Measurements from ENCODE around the gene MAP1LC3B2. TPM values are rescaled to one million over a fixed set of nuclear protein-coding genes. Genes with fewer than 3 reads are reported as not detected.

MAP1LC3B2 gene
- total RNA-seq, 1 donor from 2014 or later = 0.86 TPM

DNA sequence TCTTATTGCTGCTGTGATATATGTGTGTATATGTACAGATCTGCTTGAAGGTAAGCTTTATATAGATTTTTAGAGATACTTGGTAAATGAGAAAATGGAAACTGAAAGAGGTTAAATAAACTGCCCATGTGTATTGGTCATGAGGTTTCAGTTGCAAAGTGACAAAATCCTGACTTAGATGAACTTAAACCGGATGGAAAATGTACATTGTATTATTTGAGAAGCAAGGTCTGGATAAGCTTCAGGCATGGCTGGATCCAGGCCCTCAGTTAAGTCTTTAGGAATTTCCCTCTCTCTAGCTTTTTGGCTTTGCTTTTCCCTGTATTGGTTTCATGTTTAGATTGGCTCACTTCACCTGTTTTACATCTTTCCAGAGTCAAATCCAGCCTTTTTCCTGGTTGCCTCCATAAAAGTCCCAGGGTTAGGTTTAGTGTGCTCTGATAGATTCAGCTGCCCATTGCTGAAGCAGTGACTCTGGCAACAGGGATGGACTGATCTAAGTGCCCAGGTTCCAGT lies 21.0 kb upstream of the MAP1LC3B2 start:
- Mint-ChIP-seq H3K27ac (no peak overlapping the region), H3K9me3 (ENCODE audit: low read depth) (no peaks in the 10 kb centered on the region), H3K4me1 (ENCODE audit: low read depth) (peaks cover 19% of the 10 kb centered on the region), H3K36me3 (ENCODE audit: insufficient read depth) (no peaks in the 10 kb centered on the region), H3K27me3 (peaks cover 4% of the 10 kb centered on the region), H3K4me3 (ENCODE audit: low read depth) (no peak overlapping the region)
- TF ChIP-seq, protein P1, sequence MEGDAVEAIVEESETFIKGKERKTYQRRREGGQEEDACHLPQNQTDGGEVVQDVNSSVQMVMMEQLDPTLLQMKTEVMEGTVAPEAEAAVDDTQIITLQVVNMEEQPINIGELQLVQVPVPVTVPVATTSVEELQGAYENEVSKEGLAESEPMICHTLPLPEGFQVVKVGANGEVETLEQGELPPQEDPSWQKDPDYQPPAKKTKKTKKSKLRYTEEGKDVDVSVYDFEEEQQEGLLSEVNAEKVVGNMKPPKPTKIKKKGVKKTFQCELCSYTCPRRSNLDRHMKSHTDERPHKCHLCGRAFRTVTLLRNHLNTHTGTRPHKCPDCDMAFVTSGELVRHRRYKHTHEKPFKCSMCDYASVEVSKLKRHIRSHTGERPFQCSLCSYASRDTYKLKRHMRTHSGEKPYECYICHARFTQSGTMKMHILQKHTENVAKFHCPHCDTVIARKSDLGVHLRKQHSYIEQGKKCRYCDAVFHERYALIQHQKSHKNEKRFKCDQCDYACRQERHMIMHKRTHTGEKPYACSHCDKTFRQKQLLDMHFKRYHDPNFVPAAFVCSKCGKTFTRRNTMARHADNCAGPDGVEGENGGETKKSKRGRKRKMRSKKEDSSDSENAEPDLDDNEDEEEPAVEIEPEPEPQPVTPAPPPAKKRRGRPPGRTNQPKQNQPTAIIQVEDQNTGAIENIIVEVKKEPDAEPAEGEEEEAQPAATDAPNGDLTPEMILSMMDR (IDR thresholded peaks at IDR 0.05; ENCODE audit: unreplicated experiment) = no peak
- DNase-seq (ENCODE audit: low spot score, unreplicated experiment) = no peak

DNA sequence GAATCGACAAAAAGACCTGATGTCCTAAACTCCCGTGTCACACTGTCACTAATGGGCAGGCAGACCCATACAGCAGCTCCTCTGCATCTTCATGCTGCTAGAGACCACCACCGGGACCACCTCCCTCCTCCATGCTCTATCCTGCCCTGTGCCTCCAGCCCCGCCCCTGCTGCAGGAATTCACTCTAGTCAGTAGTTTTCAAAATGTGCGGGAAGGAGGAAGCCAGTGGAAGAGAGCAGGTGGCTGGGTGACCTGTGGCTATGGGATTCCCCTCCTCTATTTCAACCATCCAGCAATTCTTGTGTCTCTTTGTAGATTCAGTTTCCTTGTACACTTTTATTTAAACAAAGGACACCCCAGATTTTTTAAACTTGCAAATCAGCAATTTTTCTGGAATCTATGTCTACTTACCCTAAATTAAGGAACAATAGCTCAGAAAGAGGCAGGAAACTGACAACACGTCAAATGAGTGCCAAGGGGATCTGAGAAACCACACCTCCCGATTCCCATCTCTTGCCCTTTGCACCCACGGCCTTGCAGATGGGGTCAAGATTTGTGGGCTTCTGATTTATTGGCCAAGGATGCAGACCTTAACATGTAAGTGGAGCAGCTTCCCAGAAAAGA lies 20.4 kb upstream of the MAP1LC3B2 start:
- DNase-seq (ENCODE audit: low spot score, unreplicated experiment) = no peak
- no peak overlapping the region for H3K4me3 Mint-ChIP-seq (ENCODE audit: low read depth)
- peaks cover 4% of the 10 kb centered on the region for H3K27me3 Mint-ChIP-seq
- H3K36me3 Mint-ChIP-seq (ENCODE audit: insufficient read depth) = no peaks in the 10 kb centered on the region
- peaks cover 19% of the 10 kb centered on the region for H3K4me1 Mint-ChIP-seq (ENCODE audit: low read depth)
- TF ChIP-seq, protein P1 (IDR thresholded peaks at IDR 0.05; ENCODE audit: unreplicated experiment) = no peak
- no peaks in the 10 kb centered on the region for H3K9me3 Mint-ChIP-seq (ENCODE audit: low read depth)
- H3K27ac Mint-ChIP-seq = no peak overlapping the region

DNA sequence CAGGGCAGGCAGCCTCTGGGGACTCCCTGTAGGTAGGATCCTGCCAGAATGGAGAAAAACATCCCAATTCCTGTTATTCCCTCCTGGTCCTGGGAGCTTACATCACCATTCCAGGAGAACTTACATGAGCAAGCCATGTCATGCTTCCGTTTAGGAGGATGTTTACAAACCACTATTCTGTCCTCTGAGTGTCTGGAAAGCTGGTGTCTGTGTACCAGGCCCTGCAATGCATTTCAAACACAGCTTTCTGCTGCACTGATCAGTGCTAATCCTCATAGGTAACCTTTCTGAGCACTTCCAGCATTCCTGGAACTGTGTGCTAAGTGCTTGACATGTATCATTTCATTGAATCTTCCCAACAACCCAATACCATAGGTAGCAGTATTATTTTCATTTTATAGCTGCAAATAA lies 19.8 kb upstream of the MAP1LC3B2 start:
- H3K27ac Mint-ChIP-seq = no peak overlapping the region
- TF ChIP-seq, protein P1 (IDR thresholded peaks at IDR 0.05; ENCODE audit: unreplicated experiment) = no peak
- H3K4me1 Mint-ChIP-seq (ENCODE audit: low read depth) = peaks cover 18% of the 10 kb centered on the region
- no peaks in the 10 kb centered on the region for H3K9me3 Mint-ChIP-seq (ENCODE audit: low read depth)
- no peaks in the 10 kb centered on the region for H3K36me3 Mint-ChIP-seq (ENCODE audit: insufficient read depth)
- peaks cover 4% of the 10 kb centered on the region for H3K27me3 Mint-ChIP-seq
- no peak overlapping the region for H3K4me3 Mint-ChIP-seq (ENCODE audit: low read depth)
- DNase-seq (ENCODE audit: low spot score, unreplicated experiment) = no peak

DNA sequence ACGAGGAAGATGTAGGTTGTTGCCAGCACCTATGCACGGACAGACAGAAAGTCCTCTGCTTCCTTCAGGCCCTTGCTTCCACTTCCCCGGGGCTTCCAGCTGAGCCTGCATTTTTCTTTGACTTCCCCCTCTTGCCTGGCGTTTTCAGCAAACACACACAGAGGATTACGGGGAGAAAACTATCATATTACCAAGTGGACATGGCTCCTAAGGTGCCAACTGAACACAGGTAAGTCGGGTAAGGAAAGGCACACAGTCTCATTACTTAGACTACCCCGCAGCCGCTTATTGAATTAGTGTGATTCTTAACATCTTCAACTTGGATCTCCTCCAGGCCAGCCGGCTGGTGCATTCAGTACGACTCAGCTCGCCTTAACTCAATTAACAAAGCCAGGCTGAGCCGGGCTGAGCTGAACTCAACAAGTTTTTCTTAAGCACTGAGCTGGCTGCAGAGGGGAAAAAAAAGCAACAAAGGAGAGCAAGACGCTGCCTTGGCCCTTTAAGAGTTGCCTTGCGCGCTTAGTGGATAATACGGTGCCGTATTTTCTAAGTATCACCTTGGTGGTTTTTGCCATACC lies 19.2 kb upstream of the MAP1LC3B2 start:
- Mint-ChIP-seq H3K4me1 (ENCODE audit: low read depth) (peaks cover 14% of the 10 kb centered on the region), H3K4me3 (ENCODE audit: low read depth) (no peak overlapping the region), H3K27ac (no peak overlapping the region)

DNA sequence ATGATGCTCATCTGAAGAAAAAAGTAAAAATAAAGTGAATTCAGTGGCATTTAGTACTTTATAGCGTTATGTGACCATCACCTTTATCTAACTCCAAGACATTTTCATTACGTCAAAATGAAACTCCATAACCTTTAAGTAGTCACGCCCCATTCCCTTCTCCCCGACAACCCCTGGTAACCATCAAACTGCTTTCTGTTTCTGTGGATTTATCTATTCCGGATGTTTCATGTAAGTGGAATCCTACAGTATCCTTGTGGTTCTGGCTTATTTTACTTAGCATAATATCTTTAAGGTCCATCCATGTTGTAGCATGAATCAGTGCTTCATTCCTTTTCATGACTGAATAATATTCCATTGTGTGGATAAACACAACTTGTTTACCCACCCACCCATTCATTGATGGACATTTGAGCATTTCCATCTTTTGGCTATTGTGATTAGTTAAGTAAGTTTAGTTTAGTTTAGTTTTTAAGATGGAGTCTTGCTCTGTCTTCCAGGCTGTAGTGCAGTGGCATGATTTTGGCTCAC lies 18.5 kb upstream of the MAP1LC3B2 start:
- no peak for DNase-seq (ENCODE audit: low spot score, unreplicated experiment)
- peaks cover 9% of the 10 kb centered on the region for H3K27me3 Mint-ChIP-seq
- TF ChIP-seq, protein P1 (IDR thresholded peaks at IDR 0.05; ENCODE audit: unreplicated experiment) = no peak
- peaks cover 11% of the 10 kb centered on the region for H3K4me1 Mint-ChIP-seq (ENCODE audit: low read depth)
- no peak overlapping the region for H3K4me3 Mint-ChIP-seq (ENCODE audit: low read depth)
- H3K27ac Mint-ChIP-seq = no peak overlapping the region
- no peaks in the 10 kb centered on the region for H3K36me3 Mint-ChIP-seq (ENCODE audit: insufficient read depth)
- no peaks in the 10 kb centered on the region for H3K9me3 Mint-ChIP-seq (ENCODE audit: low read depth)

More for the DNA sequence above, 19.2 kb upstream of the MAP1LC3B2 start:
- H3K9me3 Mint-ChIP-seq (ENCODE audit: low read depth) = no peaks in the 10 kb centered on the region
- DNase-seq (ENCODE audit: low spot score, unreplicated experiment) = no peak
- peaks cover 9% of the 10 kb centered on the region for H3K27me3 Mint-ChIP-seq
- TF ChIP-seq, protein P1 (IDR thresholded peaks at IDR 0.05; ENCODE audit: unreplicated experiment) = no peak
- H3K36me3 Mint-ChIP-seq (ENCODE audit: insufficient read depth) = no peaks in the 10 kb centered on the region

Measured in progenitor cell of endocrine pancreas (in vitro differentiated cells).